ENCODE data around the gene PHKA2.

PHKA2 gene

GRCh38 chrX:18970465-18970864, 13.4 kb downstream of the PHKA2 start:
- no peak for DNase-seq

- no peak for DNase-seq
Measured at GRCh38 chrX:18966624-18967023, 17.3 kb downstream of the PHKA2 start.

- no peak for DNase-seq
Measured at GRCh38 chrX:18964901-18965300, 19.0 kb downstream of the PHKA2 start.

- no peak for DNase-seq
Measured at GRCh38 chrX:18964026-18964425, 19.9 kb downstream of the PHKA2 start.

- no peak for DNase-seq
Measured at GRCh38 chrX:18962329-18962728, 21.6 kb downstream of the PHKA2 start.

GRCh38 chrX:18961686-18962085, 22.2 kb downstream of the PHKA2 start:
- DNase-seq: no peak

DNA sequence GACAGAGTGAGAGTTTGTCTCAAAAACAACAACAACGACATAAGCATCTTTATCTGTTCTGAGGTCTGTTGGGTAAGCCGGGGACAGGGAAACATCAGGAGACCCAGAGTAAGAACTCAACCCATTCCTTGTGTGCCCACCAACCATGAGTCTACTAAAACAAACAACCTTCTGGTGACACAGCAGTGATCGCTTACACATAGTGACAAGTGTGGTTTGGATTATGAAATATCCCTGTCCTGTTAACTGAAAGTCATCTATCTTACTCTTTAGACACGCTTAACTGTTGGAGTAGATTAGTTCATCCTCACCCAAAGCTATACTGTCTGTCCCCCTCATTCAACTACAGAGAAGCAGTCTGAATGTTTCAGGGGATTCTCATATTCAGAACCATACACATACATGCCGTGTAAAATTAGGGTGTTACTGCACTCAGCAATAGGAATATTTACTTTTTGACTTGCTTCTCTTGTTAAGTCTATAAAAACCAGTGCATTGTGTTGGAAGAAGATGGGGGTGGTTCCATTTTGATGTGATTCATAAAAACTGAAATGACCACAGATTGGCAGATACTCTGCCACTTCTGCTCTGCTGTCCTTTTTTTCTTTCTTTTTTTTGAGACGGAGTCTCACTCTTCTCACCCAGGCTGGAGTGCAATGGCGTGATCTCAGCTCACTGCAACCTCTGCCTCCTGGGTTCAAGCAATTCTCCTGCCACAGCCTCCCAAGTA, 27.4 kb downstream of the PHKA2 start:
- DNase-seq: no peak

GRCh38 chrX:18955676-18956075, 28.2 kb downstream of the PHKA2 start:
- DNase-seq: no peak

- DNase-seq: no peak
Measured at GRCh38 chrX:18951032-18951431, 32.9 kb downstream of the PHKA2 start.

- DNase-seq: no peak
Measured at GRCh38 chrX:18949944-18950301, 34.0 kb downstream of the PHKA2 start.

GRCh38 chrX:18949291-18949943, 34.5 kb downstream of the PHKA2 start:
- DNase-seq: no peak

DNA sequence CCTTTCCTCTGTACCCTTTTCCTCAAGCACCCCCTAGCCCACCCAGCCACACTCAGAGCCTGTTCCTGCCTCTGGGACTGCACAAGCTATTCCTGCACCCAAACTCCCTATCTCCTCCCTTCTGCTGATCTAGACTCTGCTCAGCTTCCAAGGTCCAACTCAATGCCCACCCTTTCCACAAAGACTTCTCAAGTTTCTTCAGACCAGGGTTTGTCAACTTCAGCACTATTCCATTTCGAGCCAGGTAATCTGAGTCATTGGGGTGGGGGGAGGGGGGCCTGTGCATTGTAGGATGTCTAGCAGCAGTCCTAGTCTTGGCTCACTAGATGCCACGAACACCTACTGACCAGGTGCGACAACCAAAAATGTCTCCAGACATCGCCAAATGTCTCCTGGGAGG, 37.3 kb downstream of the PHKA2 start:
- no peak for DNase-seq

DNA sequence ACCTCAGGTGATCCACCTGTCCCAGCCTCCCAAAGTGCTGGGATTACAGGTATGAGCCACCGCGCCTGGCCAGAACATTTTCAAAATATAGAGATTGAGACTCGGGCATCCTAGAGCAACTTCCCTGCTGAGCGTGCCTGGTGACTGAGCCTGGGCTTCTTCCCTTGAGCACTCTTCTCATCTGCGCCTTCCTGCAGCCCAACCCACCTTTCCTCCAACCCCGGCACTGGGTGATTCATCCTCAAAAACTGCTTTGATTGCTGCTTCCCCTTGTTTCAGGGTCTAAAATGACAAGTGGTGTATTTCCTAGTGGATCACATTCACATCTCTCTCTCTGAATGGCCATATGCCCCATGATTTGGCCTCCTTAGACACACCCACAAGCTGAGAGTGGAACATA, 37.8 kb downstream of the PHKA2 start:
- DNase-seq: no peak

- DNase-seq: no peak
Measured at GRCh38 chrX:18945483-18945882, 38.4 kb downstream of the PHKA2 start.

- DNase-seq: no peak
Measured at GRCh38 chrX:18944482-18944881, 39.4 kb downstream of the PHKA2 start.

DNA sequence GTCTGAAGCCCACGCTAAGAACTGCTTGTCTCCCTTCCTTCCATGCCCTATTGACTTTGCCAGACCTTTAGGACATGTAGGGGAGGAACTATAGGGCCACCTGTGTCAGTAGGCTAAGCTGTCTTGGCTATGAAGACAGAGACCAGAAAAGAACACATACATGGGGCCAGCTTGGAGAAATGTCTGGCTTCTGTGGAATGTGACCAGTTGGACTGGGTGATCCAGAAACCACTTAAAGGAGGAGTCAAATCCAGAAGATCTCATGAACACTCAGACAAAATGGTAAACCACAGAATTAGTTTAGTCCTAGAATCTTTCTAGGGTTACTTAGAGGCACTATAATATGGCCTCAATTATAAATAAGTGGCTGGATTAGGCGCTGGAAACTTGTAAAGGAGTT, 42.0 kb downstream of the PHKA2 start:
- DNase-seq: no peak

GRCh38 chrX:18938710-18939109, 45.2 kb downstream of the PHKA2 start:
- peak; percentile 5 for DNase-seq

DNA sequence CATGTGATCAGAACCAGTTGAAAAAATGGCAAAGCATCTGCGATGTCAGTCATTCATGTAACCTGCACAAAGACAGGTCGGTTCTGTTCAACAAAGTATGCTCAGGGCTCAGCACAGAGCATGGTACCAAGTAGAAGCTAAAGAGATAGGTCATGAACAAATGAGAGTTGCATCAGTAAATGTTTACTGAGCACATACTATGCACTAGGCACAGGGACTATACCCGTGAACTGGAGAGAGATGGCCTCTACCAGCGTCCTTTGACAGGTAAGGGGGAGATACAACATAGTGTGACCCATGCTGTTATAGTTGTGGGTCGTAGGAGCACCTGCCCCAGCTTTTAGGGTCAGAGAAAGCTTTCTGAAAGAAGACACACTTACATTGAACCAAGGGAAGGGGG, 46.7 kb downstream of the PHKA2 start:
- no peak for DNase-seq

- DNase-seq: no peak
Measured at GRCh38 chrX:18935893-18936292, 48.0 kb downstream of the PHKA2 start.

GRCh38 chrX:18934708-18935107, 49.2 kb downstream of the PHKA2 start:
- no peak for DNase-seq

GRCh38 chrX:18933617-18934016, 50.3 kb downstream of the PHKA2 start:
- DNase-seq: no peak

DNA sequence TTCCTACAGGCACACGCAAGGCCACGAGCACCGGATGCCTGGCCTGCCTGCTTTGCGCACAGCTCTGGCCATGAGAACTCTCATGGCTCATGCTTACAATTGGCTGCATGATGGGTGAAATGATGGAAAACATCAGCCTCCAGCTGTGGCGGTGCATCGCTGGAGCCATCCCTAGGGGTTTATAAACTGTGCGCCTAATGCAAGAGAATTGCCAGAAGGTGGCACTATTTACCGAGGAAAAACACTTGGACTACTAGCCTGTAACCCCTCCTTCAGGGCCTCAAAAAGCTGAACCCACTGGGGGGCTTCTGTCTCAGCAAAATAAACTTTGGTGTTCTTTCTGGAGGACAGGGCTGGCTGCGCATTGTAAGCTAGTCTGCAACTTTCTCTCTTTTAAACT, 51.9 kb downstream of the PHKA2 start:
- DNase-seq: no peak

GRCh38 chrX:18929775-18930174, 54.1 kb downstream of the PHKA2 start:
- DNase-seq: no peak

DNA sequence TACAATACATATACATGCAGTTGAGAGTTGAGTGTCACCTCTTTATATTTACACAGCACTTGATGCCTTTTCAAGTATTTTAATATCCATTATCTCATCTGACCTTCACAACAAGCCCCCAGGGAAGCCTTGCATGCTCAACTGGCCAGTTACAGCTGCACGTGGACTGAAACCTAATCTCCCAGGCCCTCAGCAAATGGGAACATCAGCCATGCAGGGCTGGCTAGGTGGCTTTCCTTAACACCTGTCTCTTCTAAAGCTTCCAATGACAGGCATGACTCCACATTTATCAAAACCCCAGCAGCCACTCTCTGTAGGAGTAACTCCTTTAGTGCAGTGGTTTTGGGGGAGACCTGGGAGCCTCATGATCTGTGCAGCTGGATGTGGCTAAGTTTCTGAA, 56.4 kb downstream of the PHKA2 start:
- no peak for DNase-seq

- no peak for DNase-seq
Measured at GRCh38 chrX:18924507-18925088, 59.3 kb downstream of the PHKA2 start.

Measured in NCI-H2171 (cell line).